NCI-H2029 (cell line): ENCODE measurements around the gene UNKL.

Experiments
- DNase-seq: peaks from one replicate; lab custom pipeline; 2025; lab: John Stamatoyannopoulos, UW

UNKL gene

GRCh38 chr16:1351215-1351581 lies 63.3 kb downstream of the UNKL start:
- no peak for DNase-seq

DNA sequence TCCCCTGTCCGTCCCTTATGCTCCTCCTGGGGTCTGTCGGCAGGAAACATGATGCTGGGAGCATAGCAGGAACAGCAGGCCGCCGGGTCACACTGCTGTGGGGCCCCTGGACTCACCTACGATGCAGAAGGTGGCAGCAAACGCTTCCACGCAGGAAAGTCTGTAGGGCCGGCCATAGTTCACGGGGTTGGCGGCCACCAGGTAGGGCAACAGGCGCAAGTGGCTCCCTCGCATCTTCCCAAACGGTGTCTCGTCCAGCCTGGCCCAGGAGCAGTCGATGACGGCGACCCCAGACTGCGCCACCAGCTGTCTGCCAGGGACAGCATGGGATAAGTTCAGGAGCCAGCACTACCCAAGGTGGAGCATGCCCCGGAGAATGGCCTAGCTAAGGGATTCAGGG lies 63.8 kb downstream of the UNKL start:
- DNase-seq = no peak

- no peak for DNase-seq
Observed at GRCh38 chr16:1349951-1350350, 64.6 kb downstream of the UNKL start.

DNA sequence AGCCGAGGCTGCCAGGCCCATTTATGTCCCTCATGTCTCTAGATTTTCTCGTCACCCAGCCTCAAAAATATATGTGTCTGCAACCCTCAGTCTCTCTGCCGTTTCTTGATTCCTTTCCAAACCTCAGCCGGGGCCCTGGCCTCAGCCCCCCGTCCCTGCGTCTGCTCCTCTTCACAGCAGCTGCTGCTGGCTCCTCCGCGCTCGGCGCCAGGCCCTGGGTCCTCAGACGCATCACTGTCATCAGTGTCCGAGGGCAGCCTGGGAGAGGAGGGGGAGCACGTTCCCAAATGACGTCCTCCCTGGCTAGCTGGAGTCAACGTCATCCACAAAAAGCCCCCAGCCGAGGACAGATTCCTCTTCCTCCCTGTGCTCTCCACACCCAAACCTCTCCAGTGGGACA lies 65.2 kb downstream of the UNKL start:
- DNase-seq = no peak

- DNase-seq = no peak
Observed at GRCh38 chr16:1348926-1349325, 65.6 kb downstream of the UNKL start.

- no peak for DNase-seq
Observed at GRCh38 chr16:1348441-1348840, 66.1 kb downstream of the UNKL start.

- no peak for DNase-seq
Observed at GRCh38 chr16:1347962-1348361, 66.5 kb downstream of the UNKL start.

DNA sequence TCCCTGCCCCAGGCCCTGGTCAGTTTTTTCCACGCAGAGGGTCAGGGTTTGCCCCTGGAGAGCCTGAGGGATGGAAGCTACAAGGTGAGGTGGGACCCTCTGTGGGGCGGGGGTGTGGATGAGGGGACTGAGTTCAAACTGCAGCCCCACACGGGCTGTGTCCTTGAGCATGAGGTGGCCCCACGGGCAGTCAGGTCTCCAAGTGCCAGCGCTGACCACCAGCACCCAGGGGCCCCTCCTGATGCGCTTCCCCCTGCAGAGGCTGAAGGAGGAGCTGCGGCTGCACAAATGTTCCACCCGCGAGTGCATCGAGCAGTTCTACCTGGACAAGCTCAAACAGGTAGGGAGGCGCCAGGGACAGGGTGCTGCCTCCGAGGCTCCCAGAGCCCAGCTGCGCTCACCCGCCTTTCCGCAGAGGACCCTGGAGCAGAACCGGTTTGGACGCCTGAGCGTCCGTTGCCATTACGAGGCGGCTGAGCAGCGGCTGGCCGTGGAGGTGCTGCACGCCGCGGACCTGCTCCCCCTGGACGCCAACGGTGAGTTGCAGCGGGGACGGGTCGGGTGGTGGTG lies 67.1 kb downstream of the UNKL start:
- DNase-seq = no peak

DNA sequence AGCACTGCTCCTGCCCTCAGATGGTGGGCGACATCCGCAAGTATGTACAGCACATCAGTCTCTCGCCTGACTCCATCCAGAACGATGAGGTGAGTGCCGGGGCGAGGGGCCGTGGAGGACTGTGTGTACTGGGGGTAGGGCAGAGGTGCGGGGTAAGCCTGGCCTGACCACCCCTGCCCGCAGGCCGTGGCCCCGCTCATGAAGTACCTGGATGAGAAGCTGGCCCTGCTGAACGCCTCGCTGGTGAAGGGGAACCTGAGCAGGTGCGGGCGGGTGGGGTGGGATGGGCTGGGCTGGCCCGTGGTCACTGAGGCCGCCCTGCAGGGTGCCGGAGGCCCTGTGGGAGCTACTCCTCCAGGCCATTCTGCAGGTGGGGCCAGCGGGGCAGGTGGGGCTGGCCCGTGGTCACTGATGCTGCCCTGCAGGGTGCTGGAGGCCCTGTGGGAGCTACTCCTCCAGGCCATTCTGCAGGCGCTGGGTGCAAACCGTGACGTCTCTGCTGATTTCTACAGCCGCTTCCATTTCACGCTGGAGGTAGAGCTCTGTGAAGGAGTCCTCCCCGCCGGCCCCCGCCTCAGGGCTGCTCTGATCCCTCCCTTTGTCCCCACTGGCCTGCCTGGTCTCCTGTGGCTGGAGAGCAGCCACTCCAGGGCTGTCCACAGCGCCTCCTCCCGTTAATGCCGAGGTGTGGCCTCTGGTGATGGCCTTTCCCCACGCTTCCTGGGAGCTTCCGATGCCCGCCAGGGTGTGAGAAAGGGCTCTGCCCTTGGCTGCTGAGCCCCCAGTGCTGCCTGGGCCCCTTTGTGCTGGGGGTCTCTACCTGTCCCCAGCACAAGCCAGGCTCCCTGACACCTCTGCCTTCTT lies 67.8 kb downstream of the UNKL start:
- DNase-seq = no peak

GRCh38 chr16:1345651-1346421 lies 68.7 kb downstream of the UNKL start:
- no peak for DNase-seq

DNA sequence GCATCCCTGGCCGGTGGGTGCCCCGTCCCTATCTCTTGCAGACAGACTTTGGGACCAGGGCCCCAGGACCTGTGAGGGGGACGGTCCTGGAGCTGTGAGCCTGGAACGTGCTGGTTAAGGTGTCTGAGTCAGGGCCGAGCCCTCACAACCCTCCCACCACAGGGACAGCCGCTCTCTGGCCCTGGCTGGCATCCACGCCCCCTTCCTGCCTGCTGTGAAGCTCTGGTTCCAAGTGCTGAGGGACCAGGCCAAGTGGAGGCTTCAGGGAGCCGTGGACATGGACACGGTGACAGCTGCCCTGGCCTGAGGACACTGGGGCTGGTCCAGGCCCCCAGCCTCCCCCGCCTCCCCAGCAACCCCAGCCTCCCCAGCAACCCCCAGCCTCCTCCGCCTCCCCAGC lies 69.4 kb downstream of the UNKL start:
- no peak for DNase-seq

DNA sequence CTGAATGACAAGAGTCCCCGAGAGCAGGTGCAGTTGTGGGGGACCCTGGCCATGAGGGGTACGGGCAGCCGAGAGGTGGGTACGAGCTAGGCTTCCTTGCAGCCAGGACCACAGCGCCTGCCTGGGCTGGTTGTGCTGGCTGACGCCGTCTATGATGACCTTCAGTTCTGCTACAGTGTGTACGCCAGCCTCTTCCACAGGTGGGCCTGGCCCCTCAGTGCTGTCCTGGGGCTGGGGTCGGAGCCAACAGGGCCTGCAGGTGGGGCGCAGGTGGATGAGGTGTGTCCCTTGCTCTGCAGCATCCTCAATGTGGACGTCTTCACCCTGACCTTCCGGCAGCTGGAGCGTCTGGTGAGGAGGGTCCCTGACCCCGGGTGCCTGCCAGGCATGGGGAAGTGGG lies 70.0 kb downstream of the UNKL start:
- DNase-seq = no peak

DNA sequence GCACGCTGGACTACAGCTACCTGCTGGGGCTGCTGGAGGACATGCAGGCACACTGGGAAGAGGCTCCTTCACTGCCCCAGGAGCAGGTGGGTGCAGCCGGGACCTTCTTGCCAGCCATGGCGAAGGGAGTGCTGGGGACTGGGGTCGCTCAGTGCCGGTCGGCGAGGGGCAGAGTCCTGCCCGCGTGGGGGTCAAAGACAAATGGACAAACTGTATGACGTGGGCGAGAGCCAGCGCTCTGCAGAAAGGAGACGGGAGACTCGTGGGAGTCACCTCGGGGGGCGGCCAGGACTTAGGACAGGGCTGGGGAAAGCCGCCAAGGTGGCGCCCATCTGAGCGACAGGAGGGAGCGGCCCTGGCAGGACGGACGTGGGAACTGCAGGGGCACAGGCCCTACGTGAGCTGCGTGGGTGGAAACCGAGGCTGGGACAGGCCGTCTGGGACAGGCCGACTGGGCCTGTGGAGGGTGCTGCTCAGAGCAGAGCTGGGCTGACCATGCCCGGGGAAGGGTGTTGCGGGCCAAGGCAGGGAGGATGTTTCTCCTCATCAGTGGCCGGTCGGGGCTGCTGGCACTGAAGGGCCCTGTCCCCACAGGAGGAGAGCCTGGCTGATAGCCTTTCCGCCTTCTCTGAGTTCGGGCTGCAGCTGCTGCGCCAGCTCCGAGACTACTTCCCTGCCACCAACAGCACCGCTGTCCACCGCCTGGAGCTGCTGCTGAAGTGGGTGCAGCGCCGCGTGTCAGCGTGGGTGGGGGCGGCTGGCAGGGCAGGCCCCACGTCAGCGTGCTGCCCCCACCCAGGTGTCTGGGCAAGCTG lies 70.9 kb downstream of the UNKL start:
- no peak for DNase-seq

DNA sequence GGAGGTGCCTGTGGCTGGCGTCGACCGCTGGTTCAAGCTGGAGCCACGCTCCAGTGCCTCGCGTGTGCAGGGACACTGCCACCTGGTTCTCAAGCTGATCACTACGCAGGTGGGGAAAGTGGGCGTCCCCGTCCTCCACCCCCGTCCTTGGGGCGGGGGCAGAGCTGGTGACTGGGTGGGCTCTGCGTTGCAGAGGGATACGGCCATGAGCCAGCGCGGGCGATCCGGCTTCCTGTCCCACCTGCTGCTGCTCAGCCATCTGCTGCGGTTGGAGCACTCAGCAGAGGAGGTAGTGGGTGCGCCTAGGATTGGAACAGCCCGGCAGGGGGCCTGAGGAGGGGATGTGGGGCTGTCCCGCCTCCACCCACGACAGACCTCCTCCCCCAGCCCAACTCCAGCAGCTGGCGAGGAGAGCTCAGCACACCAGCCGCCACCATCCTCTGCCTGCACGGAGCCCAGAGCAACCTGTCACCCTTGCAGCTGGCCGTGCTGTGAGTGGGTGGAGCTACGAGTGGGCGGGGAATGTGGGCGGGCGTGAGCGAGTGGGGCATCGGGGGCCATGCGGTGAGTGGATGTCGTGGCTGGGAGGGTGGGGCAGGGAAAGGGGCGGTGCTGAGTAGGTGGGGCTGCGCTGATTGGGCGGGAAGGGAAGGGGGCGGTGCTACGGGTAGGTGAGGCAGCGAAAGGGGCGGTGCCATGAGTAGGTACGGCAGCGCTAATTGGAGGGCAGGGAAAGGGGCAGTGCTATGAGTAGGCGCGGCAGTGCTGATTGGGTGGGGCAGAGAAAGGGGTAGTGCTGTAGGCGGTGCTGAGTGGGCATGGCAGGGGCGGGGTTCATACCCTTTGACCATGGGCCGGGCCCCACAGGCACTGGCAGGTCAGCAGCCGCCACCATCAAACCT lies 71.7 kb downstream of the UNKL start:
- DNase-seq = peak; percentile 96

GRCh38 chr16:1341495-1342420 lies 72.7 kb downstream of the UNKL start:
- no peak for DNase-seq

- no peak for DNase-seq
Observed at GRCh38 chr16:1340730-1341494, 73.6 kb downstream of the UNKL start.

GRCh38 chr16:1338855-1339675 lies 75.4 kb downstream of the UNKL start:
- no peak for DNase-seq

DNA sequence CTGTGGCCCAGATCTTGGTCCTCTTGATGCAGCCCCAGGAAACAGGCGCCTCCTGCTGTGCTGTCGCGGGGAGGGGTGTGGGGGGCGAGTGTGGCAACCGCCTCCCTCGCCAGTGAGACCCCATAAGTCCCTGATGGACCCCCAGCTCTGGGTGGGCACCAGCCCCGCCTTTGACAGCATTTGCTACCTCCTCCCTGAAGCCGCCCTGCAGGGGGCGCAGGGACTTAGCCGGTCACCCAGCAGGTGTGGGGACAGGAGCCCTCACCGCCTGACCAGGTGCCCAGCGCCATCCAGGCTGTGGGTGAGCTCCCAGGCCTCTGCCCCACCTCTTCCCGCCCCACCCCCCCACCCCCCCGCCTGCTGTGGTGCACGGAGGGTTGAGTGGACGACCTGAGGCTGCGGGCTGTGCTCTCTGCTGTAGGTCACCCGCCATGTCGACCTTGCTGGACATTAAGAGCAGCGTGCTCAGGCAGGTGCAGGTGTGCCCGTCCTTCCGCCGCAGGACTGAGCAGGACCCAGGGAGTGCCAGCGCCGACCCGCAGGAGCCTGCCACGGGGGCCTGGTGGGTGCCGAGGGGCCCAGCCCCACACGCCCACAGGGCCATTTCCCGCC lies 76.3 kb downstream of the UNKL start:
- peak; percentile 10 for DNase-seq
